ENCODE results near the gene IL6R.
"Not testable (repeated sequence)": the region's sequence is repeated elsewhere in the genome, so short reads cannot be mapped to it uniquely, and the experiment has no call there.

Gene IL6R

DNA sequence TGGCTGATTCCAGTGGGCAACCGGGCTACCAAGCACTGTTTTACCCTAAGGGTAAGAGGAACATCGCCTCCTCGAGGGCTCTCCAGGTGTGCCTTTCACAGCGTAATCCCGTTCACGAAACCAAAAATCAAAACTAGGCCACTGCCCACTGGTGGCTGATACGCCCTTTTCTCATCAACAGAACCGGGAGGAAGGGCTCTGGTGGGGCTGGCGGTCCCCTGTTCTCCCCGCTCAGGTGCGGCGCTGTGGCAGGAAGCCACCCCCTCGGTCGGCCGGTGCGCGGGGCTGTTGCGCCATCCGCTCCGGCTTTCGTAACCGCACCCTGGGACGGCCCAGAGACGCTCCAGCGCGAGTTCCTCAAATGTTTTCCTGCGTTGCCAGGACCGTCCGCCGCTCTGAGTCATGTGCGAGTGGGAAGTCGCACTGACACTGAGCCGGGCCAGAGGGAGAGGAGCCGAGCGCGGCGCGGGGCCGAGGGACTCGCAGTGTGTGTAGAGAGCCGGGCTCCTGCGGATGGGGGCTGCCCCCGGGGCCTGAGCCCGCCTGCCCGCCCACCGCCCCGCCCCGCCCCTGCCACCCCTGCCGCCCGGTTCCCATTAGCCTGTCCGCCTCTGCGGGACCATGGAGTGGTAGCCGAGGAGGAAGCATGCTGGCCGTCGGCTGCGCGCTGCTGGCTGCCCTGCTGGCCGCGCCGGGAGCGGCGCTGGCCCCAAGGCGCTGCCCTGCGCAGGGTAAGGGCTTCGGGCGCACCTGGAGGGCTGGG lies at the start of gene IL6R:
Gene IL6R, plus strand, starts transcription at position 360 of the 763 bp plus-strand sequence. Its CDS starts 287 bp downstream, at position 647.
- in situ Hi-C loops (cut with MboI; ENCODE audit: low sequenced_read_pairs) = no loop called here

DNA sequence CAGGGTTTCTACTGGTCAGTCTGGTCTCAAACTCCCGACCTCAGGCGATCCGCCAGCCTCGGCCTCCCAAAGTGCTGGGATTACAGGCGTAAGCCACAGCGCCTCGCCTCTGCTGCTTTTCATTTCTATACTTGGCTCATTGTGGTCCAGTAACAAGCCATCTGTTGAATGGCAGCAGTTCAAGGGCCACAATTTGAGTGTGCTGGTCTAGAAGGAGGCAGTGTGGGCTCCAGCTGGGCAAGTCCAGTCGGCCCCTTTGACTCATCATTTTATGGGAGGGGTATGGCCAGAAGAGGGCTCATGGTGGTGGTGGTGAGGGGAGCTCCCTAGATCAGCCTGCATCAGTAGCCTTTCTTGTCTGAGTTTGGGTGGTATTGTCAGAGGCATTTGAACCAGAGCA lies 46.6 kb upstream of the IL6R start:
- in situ Hi-C loops (cut with MboI; ENCODE audit: low sequenced_read_pairs) = no loop called here

DNA sequence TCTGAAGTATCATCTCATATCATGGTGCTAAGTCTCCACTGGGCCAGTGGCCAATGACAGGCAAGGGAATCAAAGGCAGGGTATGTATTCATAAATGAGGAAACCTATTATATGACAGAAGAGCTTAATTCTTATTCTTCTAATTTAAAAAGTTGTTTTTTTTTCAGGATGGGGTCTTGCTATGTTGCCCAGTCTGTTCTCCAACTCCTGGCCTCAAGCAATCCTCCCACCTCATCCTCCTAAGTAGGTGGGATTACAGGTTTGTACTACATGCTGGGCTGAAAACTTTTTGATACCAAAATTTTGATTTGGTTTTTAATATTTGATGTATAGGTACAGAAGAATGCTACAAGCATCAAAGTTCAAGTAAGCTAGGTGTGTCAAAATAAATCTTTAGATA lies 44.9 kb upstream of the IL6R start:
- in situ Hi-C loops (cut with MboI; ENCODE audit: low sequenced_read_pairs) = no loop called here

DNA sequence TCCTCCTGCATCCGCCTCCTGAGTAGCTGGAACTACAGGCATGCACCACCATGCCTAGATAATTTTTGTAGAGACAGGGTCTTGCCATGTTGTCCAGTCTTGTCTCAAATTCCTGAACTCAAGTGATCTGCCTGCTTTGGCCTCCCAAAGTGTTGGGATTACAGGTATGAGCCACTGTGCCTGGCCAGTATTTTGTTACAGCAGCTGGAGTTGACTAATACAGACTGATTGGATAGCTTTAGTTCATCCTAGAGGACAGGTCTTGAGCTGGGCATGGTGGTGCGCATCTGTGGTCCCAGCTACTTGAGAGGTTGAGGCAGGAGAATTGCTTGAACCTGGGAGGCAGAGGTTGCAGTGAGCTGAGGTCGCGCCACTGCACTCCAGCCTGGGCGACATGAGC lies 44.3 kb upstream of the IL6R start:
- in situ Hi-C loops (cut with MboI; ENCODE audit: low sequenced_read_pairs) = not testable (repeated sequence)

DNA sequence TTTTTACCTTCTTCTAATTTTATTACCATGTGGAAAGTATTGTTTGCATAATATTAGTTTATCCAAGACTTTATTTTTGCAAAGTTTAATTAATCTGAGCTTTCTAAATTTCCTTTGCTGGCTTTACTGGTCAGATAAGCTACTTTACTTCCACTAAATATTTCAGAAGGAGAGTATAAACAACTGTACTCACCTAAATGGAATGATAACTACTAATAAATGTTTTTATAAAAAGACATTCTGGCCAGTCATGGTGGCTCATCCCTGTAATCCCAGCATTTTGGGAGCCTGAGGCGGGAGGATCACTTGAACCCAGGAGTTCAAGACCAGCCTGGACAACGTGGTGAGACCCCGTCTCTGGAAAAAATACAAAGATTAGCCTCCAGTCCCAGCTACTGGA lies 43.8 kb upstream of the IL6R start:
- in situ Hi-C loops (cut with MboI; ENCODE audit: low sequenced_read_pairs) = no loop called here

DNA sequence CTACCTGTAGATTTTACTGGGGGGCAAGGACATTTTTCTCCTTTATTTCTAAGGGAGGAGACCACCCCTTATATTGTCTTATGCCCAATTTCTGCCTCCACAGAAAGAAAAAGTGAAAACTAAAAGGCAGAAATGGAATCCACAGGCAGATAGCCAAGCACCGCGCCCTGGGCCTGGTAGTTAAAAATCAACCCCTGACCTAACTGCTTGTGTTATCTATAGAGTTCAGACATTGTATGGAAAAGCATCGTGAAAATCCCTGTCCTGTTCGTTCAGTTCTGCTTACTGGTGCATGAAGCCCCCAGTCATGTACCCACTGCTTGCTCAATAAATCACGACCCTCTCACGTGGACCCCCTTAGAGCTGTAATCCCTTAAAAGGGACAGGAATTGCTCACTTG lies 33.7 kb upstream of the IL6R start:
- in situ Hi-C loops (cut with MboI; ENCODE audit: low sequenced_read_pairs) = no loop called here

DNA sequence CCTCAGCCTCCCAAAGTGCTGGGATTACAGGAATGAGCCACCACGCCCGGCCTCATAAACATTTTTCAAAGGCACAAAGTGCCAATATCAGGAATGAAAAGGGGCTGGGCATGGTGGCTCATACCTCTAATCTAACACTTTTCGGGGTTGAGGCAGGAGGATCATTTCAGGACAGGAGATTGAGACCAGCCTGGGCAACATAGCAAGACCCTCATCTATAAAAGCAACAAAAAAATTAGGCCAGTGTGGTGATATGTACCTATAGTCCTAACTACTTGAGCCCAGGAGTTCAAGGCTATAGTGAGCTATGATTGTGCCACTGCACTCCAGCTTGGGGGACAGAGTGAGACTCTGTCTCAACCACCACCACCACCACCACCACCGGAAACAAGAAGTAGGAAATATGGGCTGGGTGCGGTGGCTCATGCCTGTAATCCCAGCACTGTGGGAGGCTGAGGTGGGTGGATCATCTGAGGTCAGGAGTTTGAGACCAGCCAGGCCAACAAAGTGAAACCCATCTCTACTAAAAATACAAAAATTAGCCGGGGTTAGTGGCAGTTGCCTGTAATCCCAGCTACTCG lies 31.3 kb upstream of the IL6R start:
- in situ Hi-C loops (cut with MboI; ENCODE audit: low sequenced_read_pairs) = not testable (repeated sequence)

DNA sequence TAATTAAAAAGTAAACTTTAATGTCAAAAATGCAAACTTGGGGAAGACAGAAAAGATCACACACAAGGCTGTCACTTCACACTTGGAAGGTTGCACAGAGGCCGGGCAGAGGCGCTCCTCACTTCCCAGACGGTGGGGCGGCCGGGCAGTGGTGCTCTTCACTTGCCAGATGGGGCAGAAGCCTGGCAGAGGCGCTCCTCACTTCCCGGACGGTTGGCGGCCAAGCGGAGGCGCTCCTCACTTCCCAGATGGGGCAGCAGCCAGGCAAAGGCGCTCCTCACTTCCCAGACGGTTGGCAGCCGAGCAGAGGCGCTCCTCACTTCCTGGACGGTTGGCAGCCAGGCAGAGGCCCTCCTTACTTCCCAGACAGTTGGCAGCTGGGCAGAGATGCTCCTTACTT lies 25.8 kb upstream of the IL6R start:
- in situ Hi-C loops (cut with MboI; ENCODE audit: low sequenced_read_pairs) = no loop called here

DNA sequence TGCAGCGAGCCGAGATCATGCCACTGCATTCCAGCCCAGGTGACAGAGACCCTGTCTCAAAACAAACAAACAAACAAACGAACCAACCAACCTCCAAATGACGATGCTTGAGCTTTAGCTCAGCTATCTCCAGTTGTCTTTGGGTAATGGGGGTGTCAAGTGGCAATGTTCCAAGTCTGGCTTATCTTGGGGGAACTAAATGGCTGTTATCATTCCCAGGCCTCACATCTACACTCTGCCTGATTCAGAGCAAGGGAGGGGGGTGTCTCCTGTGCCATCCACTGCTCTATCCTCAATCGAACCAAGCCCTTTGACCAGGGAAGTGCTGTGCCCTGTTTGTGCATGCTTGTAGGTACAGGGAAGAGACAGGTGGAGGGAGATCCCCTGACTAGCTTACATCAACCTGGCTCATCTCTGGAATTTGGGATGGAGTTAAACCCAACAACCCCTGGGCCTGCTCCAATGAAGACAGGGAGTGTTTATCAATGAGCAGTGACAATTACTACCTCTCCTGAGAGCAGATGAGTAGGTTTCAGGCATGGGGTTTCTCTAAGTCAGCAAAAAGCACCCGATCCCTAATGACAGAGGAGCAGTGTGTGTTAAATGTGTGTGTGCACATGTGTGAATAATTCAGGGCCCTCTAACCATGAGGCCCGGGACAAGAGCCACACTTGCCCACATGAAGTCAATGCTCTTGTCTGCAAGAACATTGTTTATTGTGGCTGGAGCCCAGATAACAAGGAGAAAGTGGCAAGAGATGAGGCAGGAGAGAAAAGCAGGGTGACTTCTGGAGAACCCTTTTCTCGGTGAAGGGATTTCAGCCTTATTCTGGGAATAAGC lies 20.3 kb upstream of the IL6R start:
- in situ Hi-C loops (cut with MboI; ENCODE audit: low sequenced_read_pairs) = no loop called here

DNA sequence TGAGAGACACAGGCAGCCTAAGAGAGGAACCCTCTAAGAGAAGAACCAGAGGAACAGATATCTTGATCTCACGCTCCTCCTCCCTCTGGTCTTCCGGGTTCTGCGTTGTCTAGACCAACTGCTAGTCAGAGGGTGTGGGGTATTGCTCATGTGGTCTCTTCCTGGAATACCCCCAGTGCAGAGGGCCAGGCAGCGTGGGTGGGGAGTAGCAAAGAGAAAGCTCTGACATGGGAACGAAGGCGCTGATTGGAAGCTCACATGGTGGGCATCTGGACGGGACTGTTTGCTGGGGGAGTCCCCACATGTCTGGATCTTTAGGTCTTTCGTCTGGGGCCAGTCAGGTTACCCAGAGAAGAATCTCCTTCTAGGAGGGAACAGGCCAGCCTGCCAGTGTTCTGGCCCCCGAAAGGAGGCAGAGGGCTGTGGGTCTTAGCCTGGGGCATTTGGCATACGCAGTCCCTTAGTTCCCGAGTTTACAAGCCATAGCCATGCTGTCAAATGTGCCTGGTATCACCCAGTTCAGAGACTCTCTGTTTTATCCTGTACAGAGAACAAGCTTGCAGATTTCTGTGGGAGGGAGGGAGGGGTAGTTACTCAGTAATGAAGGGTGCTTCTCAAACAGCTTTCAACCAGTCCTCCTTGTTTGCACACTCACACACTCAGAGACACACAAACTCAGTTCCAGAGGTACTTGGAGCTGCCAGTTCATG lies 18.3 kb upstream of the IL6R start:
- in situ Hi-C loops (cut with MboI; ENCODE audit: low sequenced_read_pairs) = no loop called here

DNA sequence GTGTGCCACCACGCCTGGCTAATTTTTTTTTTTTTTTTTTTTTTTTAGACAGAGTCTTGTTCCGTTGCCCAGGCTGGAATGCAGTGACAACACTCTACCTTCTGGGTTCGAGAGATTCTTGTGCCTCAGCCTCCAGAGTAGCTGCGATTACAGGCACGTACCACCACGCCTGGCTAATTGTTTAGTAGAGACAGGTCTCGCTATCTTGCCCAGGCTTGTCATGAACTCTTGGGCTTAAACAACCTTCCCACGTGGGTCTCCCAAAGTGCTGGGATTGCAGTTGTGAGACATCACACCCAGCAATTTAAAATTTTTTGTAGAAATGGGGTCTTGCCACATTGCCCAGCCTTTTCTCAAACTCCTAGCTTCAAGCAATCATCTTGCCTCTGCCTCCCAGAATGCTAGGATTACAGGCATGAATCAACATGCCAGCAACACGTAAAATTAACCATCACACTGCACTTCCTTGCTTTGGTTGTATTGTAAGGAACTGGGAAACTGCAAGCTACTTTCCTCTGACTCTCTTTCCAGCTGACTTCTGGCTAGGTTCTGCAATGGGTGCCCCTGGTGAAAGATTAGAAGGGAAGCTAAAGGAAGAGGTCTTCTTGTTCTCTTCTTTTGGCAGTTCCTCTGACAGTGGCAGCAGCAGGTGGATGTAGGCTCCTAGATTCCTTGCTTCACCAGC lies 13.9 kb upstream of the IL6R start:
- in situ Hi-C loops (cut with MboI; ENCODE audit: low sequenced_read_pairs) = no loop called here

DNA sequence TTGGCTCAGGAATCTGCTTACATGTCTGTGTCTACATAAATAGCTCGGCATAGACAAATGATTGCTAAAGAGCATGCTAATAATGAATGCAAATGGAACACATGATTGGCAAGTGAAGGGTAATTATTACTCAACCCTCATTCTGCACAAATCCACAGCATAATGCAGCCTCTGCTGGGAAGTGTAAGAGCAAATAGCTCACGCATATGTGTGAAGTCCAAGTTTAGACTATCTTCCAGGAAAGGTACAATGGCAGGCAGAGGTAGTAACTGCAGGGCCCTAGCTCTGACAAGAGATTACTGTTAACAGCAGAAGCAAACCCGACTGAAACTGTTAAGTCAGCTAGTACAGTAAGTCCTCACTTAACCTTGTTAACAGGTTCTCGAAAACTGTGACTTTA lies 7.0 kb upstream of the IL6R start:
- in situ Hi-C loops (cut with MboI; ENCODE audit: low sequenced_read_pairs) = no loop called here

DNA sequence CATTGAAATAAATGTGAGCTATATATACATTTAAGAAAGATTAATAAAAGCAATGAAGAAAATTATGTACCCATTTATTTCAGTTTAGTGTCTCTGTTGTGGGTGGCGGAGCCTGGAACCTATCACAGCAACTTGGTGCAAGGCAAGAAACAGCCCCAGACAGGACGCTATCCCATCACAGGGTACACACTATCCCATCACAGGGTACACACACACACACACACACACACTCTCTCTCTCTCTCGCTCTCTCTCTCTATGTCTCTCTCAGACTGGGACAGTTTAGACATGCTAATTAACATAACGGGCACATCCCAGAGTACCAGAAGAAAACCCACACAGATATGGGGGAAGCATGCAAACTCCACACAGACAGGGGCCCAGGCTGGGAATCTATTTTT lies 6.5 kb upstream of the IL6R start:
- in situ Hi-C loops (cut with MboI; ENCODE audit: low sequenced_read_pairs) = no loop called here

DNA sequence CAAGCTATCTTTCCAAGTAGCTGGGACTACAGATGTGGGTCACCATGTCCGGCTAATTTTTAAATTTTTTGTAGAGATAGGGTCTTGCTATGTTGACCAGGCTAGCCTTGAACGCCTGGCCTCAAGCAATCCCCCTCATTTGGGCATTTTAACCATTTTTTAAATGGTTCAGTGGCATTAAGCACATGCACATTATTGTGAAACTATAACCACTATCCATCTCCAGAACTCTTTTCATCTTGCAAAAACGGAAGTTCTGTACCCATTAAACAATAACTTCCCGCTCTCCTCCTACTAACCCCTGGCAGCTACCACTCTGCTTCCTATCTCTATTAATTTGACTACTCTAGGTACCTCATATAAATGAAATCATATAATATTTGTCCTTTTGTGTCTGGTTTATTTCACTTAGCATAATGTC lies 4.8 kb upstream of the IL6R start:
- in situ Hi-C loops (cut with MboI; ENCODE audit: low sequenced_read_pairs) = no loop called here

DNA sequence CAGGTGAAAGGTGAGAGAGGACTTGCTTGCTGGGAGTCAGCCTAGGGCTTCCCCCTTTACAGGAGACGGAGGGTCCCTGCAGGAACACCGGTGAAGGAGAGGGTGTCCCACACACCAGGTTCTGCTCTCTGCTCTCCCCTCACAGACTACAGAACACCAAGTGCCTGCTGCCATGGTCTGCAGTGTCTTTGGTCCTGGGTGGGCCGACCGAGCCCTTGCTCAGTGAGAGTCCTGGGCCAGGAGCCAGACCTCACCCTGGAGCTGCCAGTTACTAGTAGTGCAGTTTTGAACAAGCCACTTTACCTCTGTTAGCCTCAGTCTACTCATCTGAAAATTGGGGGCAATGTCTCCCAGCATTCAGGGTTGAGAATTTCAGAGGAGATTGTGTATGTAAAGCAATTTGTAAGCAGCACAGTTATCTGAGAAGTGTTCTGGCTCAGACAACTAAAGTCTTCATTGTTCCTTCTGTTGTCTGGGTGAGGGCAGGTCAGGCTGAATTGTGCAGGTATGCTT lies 2.7 kb upstream of the IL6R start:
- in situ Hi-C loops (cut with MboI; ENCODE audit: low sequenced_read_pairs) = no loop called here

DNA sequence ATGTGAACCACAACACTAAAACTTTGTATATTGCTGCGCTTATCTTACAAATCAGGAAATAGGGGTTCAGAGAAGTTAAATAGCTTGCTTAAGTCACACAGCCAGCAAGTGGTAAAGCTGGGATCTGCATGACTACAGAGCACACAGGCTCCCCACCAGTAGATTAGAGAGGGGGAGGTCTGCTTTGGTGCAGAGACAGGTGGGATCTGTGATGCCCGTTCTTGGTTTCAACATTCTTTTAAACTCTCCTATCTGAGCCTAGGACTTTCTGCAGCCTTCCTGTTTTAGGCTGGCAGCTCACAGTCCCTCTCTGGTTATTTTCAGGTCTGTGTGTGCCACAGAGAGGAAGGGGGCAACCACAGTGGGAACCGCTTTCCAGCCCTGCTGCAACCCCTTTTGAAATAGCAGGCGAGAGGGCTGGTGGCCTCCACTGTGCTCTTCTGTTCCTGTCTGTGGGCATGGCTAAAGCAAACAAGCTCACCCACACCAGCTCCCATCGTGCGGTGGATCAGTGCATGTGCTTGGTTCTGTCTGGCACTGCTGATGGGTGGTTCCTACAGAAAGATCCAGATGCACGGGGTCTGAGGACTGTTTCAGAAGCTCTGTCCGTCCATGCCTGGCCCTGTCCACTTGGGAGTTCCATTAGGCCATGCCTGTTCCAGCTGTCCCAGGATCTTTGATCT lies 1.7 kb upstream of the IL6R start:
- in situ Hi-C loops (cut with MboI; ENCODE audit: low sequenced_read_pairs) = no loop called here

DNA sequence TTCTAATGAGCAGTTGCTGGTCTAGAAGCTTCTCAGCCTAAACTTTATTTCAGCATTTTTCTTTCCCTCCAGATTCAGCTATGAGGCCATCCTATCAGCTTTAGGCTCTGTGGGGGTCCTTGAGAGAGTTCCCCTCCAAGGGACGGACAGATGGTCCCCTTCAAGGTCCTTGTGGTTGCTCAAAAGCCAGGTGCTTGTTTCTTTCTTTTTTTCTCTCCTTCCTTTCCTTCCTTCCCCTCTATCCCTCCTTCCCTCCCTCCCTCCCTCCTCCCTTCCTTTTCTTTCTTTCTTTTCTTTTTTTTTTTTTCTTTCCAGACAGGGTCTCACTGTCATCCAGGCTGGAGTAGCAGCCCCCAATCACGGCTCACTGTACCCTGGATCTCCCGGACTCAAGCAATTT lies 1.2 kb upstream of the IL6R start:
- in situ Hi-C loops (cut with MboI; ENCODE audit: low sequenced_read_pairs) = no loop called here

DNA sequence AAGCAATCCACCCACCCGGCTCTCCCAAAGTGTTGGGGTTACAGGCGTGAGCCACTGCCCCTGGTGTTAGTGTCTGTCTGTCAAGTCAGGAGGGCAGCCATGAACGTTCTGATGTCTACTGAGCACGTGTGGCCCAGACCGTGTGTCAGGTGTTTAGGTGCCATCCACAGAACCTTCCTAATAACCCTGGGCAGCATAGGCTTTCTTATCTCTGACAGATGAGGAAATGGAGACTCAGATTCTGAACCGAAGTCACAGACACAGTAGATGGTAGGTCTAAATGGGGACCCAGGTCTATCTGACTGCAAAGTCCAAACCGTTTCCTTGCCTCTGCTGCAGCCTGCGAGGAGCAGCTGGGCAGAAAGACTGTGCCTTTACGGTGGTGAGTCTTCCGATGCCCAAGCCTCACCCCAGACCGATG lies 622 bp upstream of the IL6R start:
- in situ Hi-C loops (cut with MboI; ENCODE audit: low sequenced_read_pairs) = no loop called here

DNA sequence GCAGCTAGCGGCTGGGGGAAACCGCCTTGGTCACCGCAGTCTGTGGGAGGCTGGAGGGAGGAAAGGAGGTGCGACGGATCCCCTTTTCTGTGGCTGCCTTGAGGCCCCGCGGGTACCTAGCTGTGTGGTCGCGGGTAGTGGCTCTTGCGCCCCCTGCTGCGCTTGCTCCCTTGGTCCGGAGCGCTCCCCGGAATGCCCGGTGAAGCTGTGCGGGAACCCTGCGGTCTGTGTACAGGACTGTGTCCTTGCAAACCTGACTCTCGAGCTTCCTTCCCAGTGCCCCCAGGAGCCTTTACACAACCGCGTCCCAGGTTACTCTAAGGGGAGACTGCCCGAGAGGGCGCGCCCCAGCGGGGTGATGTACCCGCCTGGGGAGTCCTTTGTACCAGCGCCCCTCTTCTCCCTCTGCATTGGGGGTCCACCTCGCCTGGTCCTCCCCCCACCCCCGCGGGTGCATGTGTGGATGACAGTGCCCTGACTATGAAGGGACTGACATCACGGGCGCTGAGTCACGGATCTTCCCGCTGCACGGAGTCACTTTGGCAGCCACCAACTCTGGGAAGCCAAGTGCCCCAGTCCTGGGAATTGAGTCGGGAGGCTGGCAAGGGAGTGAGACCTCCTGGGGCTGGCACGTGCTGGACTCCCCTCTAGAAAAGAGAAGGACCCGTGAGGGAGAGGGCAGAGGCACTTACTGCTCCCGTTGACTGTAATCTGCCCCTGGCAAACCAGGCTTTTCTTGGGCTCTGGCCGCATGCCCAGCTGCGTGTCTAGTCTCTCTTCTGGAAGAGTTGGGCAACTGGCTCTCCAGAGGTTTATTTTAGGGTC lies 816 bp downstream of the IL6R start:
- in situ Hi-C loops (cut with MboI; ENCODE audit: low sequenced_read_pairs) = no loop called here
